Measurements from ENCODE around the gene CALHM4.

DNA sequence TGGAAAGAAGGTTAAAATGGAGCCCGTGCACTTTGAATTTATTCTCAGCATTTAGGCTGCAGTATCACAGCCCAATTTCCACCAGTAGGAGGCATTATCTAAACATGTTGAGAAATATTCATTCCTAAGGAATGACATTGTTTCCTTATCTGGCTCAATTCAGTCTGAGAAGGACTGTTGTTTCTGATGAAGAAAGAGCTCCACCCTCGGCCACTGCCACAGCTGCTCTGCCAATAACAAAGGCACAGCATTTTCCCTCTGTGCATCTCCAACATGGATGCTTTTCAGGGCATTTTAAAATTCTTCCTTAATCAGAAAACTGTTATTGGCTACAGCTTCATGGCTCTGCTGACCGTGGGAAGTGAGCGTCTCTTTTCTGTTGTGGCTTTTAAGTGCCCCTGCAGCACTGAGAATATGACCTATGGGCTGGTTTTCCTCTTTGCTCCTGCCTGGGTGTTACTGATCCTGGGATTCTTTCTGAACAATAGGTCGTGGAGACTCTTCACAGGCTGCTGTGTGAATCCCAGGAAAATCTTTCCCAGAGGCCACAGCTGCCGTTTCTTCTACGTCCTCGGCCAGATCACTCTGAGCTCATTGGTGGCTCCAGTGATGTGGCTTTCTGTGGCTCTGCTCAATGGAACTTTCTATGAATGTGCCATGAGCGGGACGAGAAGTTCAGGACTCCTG, 42.0 kb upstream of the CALHM4 start, which contains the start of gene CALHM5:
- TF ChIP-seq, protein P1, sequence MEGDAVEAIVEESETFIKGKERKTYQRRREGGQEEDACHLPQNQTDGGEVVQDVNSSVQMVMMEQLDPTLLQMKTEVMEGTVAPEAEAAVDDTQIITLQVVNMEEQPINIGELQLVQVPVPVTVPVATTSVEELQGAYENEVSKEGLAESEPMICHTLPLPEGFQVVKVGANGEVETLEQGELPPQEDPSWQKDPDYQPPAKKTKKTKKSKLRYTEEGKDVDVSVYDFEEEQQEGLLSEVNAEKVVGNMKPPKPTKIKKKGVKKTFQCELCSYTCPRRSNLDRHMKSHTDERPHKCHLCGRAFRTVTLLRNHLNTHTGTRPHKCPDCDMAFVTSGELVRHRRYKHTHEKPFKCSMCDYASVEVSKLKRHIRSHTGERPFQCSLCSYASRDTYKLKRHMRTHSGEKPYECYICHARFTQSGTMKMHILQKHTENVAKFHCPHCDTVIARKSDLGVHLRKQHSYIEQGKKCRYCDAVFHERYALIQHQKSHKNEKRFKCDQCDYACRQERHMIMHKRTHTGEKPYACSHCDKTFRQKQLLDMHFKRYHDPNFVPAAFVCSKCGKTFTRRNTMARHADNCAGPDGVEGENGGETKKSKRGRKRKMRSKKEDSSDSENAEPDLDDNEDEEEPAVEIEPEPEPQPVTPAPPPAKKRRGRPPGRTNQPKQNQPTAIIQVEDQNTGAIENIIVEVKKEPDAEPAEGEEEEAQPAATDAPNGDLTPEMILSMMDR (IDR thresholded peaks at IDR 0.05; ENCODE audit: borderline replicate concordance, extremely low read depth, low read length, poor library complexity, severe bottlenecking), result peak; percentile 47
- TF ChIP-seq EZH2 (IDR thresholded peaks at IDR 0.05; ENCODE audit: borderline replicate concordance, low read depth, low read length, severe bottlenecking), result no peak

All from DND-41 (cell line).